IPS-15b (cell line): Measurements from ENCODE around the gene SDK1.
A peak's percentile ranks its signal among the peaks of the same experiment; 100 is the strongest.

Source experiments
- H3K27me3 ChIP-seq: one replicate; pipeline ENCODE4 v1.6.1; 2013; ENCODE audit warnings: low read length; ENCODE audit not compliant: control insufficient read depth, insufficient read depth
- H3K36me3 ChIP-seq: one replicate; pipeline ENCODE4 v1.6.1; 2013; ENCODE audit warnings: low read length; ENCODE audit not compliant: control insufficient read depth, insufficient read depth
- H3K4me1 ChIP-seq: one replicate; pipeline ENCODE4 v1.6.1; 2013; ENCODE audit warnings: mild to moderate bottlenecking, low read length; ENCODE audit not compliant: control insufficient read depth, insufficient read depth
- H3K4me3 ChIP-seq: one replicate; pipeline ENCODE4 v1.5.1; 2013; ENCODE audit warnings: low read depth, low read length
- H3K9ac ChIP-seq: one replicate; pipeline ENCODE4 v1.6.1; 2013; ENCODE audit warnings: low read depth, mild to moderate bottlenecking, low read length
- H3K9me3 ChIP-seq: one replicate; pipeline ENCODE4 v1.6.1; 2013; ENCODE audit warnings: mild to moderate bottlenecking, low read length; ENCODE audit not compliant: control insufficient read depth, insufficient read depth

SDK1 gene

GRCh38 chr7:4030346-4030950 lies 729.4 kb downstream of the SDK1 start:
- Histone ChIP-seq H3K4me1 (peaks cover 5% of the 10 kb centered on the region), H3K27me3 (no peaks in the 10 kb centered on the region), H3K9me3 (no peaks in the 10 kb centered on the region), H3K4me3 (no peak overlapping the region), H3K36me3 (no peaks in the 10 kb centered on the region), H3K9ac (no peak overlapping the region)

- Histone ChIP-seq H3K36me3 (no peaks in the 10 kb centered on the region), H3K9ac (no peak overlapping the region), H3K27me3 (no peaks in the 10 kb centered on the region), H3K4me1 (peaks cover 5% of the 10 kb centered on the region), H3K4me3 (no peak overlapping the region), H3K9me3 (no peaks in the 10 kb centered on the region)
Measured at GRCh38 chr7:4033996-4034395, 732.9 kb downstream of the SDK1 start.

DNA sequence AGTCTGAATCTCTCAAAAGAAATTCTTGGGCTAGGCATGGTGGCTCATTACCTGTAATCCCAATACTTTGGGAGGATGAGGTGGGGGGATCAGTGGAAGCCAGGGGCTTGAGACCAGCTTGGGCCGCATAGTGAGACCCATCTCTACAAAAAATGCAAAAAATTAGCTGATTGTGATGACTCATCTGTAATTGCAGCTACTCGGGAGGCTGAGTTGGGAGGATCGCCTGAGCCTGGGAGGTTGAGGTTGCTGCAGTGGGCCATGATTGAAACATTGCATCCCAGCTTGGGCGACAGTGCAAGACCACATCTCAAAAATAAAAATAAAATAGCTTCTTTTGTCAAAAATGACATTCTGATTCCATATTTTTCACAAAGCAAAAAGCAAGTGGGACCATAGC lies 736.3 kb downstream of the SDK1 start:
- Histone ChIP-seq H3K4me3 (no peak overlapping the region), H3K9ac (no peak overlapping the region), H3K36me3 (no peaks in the 10 kb centered on the region), H3K27me3 (no peaks in the 10 kb centered on the region), H3K9me3 (no peaks in the 10 kb centered on the region), H3K4me1 (peaks cover 8% of the 10 kb centered on the region)

DNA sequence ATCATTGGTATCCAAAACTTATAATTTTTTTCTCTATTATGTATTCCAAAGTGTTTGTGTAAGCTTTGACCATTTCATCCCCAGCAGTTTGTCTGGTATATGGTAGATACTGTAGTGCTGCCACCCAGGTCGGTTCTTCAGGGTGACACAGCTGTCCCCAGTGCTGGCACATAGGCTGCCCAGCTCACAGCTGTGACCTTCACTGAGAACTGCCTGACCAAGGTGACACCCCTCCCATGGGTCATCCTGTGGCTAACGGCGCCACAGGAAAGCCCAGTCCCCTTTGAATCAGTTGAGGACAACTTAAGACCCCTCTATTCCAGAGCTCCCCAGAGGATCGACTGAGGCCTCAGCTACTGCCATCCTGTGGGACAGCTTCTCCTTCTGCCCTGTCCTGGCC lies 736.8 kb downstream of the SDK1 start:
- no peaks in the 10 kb centered on the region for H3K9me3 ChIP-seq
- H3K4me1 ChIP-seq, result peaks cover 13% of the 10 kb centered on the region
- no peak overlapping the region for H3K4me3 ChIP-seq
- H3K27me3 ChIP-seq, result no peaks in the 10 kb centered on the region
- no peak overlapping the region for H3K9ac ChIP-seq
- no peaks in the 10 kb centered on the region for H3K36me3 ChIP-seq

DNA sequence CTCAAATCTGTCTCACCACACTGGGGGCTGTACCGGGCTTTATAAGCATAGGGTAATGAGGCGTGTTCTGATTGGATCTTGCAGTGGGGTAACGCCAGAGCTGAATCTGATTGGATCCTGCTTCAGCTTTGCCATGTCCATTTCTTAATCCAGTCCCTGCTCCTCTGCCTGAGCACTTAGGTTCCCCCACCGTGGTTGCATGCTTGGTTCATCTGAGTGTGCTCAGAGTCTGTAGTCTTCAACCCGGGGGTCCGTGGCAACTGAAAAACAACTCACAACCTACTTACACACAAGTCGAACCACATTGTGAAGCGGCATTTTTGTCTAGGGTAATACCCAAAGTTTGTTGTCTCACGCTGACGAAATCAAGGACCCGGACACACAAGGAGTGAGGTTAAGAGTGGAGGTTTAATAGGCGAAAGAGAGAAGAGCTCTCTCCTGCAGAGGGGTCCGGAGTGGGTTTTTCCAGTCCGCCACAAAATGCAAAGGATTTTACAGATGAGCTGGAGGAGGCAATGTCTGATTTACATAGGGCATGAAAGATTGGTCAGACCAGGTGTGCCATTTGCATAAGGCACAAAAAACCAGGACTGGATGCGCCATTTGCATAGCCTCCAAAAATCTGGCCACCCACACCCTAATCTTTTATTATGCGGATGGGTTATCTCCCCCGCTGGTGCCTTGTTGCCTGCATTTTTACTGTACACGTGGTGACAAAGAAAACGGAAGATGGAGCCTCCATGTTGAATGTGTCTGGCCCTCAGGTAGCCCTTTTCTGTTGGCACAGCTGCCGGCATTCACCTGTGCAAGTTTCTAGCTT lies 739.3 kb downstream of the SDK1 start:
- Histone ChIP-seq H3K36me3 (no peaks in the 10 kb centered on the region), H3K9ac (no peak overlapping the region)

GRCh38 chr7:4042402-4043045 lies 741.5 kb downstream of the SDK1 start:
- H3K4me3 ChIP-seq, result no peak overlapping the region
- H3K36me3 ChIP-seq, result no peaks in the 10 kb centered on the region
- no peaks in the 10 kb centered on the region for H3K9me3 ChIP-seq
- peaks cover 15% of the 10 kb centered on the region for H3K4me1 ChIP-seq
- no peak overlapping the region for H3K9ac ChIP-seq
- H3K27me3 ChIP-seq, result no peaks in the 10 kb centered on the region

More for the DNA sequence above, 739.3 kb downstream of the SDK1 start:
- Histone ChIP-seq H3K4me1 (peaks cover 15% of the 10 kb centered on the region), H3K9me3 (no peaks in the 10 kb centered on the region), H3K27me3 (no peaks in the 10 kb centered on the region), H3K4me3 (peak overlapping the region; percentile 1)

DNA sequence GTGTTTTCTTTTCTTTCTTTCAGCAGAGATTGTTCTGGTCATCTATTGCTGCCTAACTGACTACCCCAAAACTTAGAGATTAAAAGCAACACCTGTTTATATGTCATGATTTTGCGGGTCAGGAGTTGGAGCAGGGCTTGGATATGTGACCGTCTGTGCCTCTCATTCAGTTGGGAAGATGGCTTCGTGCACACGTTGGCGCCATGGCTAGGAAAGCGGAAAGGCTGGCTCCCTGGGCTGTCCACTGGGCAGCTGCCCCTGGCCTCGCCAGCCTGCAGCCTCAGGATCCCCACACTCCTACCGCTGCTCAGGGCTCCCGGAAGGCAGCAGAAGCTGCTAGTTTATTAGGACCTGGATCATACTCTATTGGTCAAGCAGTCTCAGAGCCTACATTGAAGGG lies 742.9 kb downstream of the SDK1 start:
- Histone ChIP-seq H3K9me3 (no peaks in the 10 kb centered on the region), H3K27me3 (no peaks in the 10 kb centered on the region), H3K36me3 (no peaks in the 10 kb centered on the region), H3K4me3 (no peak overlapping the region), H3K4me1 (peaks cover 15% of the 10 kb centered on the region), H3K9ac (no peak overlapping the region)

DNA sequence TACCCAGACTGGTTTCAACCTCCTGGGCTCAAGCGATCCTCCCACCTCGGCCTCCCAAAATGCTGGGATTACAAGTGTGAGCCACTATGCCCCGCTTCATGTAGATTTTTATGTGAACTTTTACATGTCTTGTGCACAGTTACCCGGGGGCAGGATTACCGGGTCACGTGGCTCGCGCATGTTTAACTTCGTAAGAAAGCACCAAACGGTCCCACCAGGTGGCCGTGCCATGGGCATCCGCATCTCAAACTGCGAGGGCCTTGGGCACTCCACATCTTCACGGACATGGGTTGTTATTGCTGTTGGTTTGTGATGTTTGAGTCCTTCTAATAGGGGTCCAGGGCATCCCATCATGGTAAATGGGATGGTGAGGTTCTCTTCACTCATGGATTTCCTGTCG lies 744.4 kb downstream of the SDK1 start:
- Histone ChIP-seq H3K9ac (no peak overlapping the region), H3K9me3 (no peaks in the 10 kb centered on the region), H3K36me3 (no peaks in the 10 kb centered on the region), H3K4me3 (no peak overlapping the region), H3K27me3 (no peaks in the 10 kb centered on the region), H3K4me1 (peaks cover 13% of the 10 kb centered on the region)

DNA sequence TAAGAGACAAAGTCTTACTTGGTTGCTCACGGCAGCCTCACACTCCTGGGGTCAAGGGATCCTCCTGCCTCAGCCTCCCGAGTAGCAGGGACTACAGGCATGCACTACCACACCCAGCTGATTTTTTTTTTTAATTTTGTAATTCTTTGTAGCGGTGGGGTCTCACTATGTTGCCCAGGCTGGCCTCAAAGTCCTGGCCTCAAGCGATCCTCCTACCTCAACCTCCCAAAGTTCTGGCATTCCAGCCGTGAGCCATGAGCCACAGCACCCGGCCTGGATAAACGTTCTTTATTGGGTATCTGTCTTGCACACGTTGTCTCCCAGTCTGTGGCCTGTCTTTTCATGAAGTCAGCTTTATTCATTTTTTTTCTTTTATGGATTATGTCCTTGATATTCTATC lies 744.9 kb downstream of the SDK1 start:
- H3K9me3 ChIP-seq, result no peaks in the 10 kb centered on the region
- H3K36me3 ChIP-seq, result no peaks in the 10 kb centered on the region
- H3K9ac ChIP-seq, result no peak overlapping the region
- H3K4me1 ChIP-seq, result peaks cover 13% of the 10 kb centered on the region
- H3K27me3 ChIP-seq, result no peaks in the 10 kb centered on the region
- H3K4me3 ChIP-seq, result no peak overlapping the region

- Histone ChIP-seq H3K9me3 (no peaks in the 10 kb centered on the region), H3K4me3 (no peak overlapping the region), H3K36me3 (no peaks in the 10 kb centered on the region)
Measured at GRCh38 chr7:4048336-4048735, 747.3 kb downstream of the SDK1 start.

GRCh38 chr7:4049202-4049601 lies 748.1 kb downstream of the SDK1 start:
- Histone ChIP-seq H3K27me3 (no peaks in the 10 kb centered on the region), H3K36me3 (no peaks in the 10 kb centered on the region), H3K4me3 (no peak overlapping the region), H3K9ac (no peak overlapping the region), H3K4me1 (no peaks in the 10 kb centered on the region), H3K9me3 (no peaks in the 10 kb centered on the region)

More at GRCh38 chr7:4048336-4048735, 747.3 kb downstream of the SDK1 start:
- Histone ChIP-seq H3K9ac (no peak overlapping the region), H3K4me1 (peaks cover 6% of the 10 kb centered on the region), H3K27me3 (no peaks in the 10 kb centered on the region)
